Fibroblast of mammary gland (primary cell): ENCODE results near the gene INO80.

ENCODE experiments used
- DNase-seq: peaks from one replicate; pipeline ENCODE4 v3.0.0-alpha.2; 2010; ENCODE audit warnings: low read depth
- H3K4me3 ChIP-seq: 2 replicates; pipeline ENCODE4 v1.5.1; 2011; ENCODE audit warnings: low read depth, mild to moderate bottlenecking, low read length, moderate library complexity; ENCODE audit not compliant: control insufficient read depth
- CTCF ChIP-seq: conservative IDR thresholded peaks from 2 replicates; pipeline ENCODE4 v1.5.1; 2011; ENCODE audit warnings: low read depth, low read length, inconsistent platforms; ENCODE audit not compliant: control insufficient read depth, insufficient read depth

Gene INO80

GRCh38 chr15:41048397-41048796, 67.7 kb downstream of the INO80 start:
- no peak for DNase-seq
- TF ChIP-seq CTCF, result no peak
- no peak overlapping the region for H3K4me3 ChIP-seq

GRCh38 chr15:41047474-41047873, 68.6 kb downstream of the INO80 start:
- no peak for TF ChIP-seq CTCF
- DNase-seq, result no peak
- H3K4me3 ChIP-seq, result no peak overlapping the region

- no peak for TF ChIP-seq CTCF
- DNase-seq, result peak; percentile 76
These were observed 72.7 kb downstream of the INO80 start for GRCh38 chr15:41043276-41043951.

GRCh38 chr15:41042851-41043250, 73.2 kb downstream of the INO80 start:
- TF ChIP-seq CTCF, result no peak
- no peak for DNase-seq
- H3K4me3 ChIP-seq, result no peak overlapping the region

More at GRCh38 chr15:41043276-41043951, 72.7 kb downstream of the INO80 start:
- H3K4me3 ChIP-seq, result no peak overlapping the region

GRCh38 chr15:41039121-41039520, 77.0 kb downstream of the INO80 start:
- no peak for TF ChIP-seq CTCF
- DNase-seq, result no peak
- no peak overlapping the region for H3K4me3 ChIP-seq

- no peak for TF ChIP-seq CTCF
- H3K4me3 ChIP-seq, result no peak overlapping the region
- DNase-seq, result no peak
These were observed 84.1 kb downstream of the INO80 start for GRCh38 chr15:41032079-41032328.
